Endothelial cell of umbilical vein (primary cell): ENCODE results near the gene SDK2. TPM values are rescaled to one million over a fixed set of nuclear protein-coding genes. Genes with fewer than 3 reads are reported as not detected.

Source experiments
- BruUV-seq: library from RNA; stranded (reverse); fragments of 400-500 nt; replicated peaks from 2 replicates; lab custom pipeline; 2021; lab: Mats Ljungman, UMichigan
- CTCF ChIA-PET: fragments of 300-600, 350-600 bp; sonication (Branson Sonifier 250); formaldehyde crosslinking; loops from one replicate; lab custom pipeline; 2021; ENCODE audit warnings: antibody characterized with exemption, inconsistent platforms; lab: Charles Lee
- POLR2A ChIA-PET: fragments of 300-600, 350-600 bp; sonication (Branson Sonifier 250); formaldehyde crosslinking; loops from one replicate; lab custom pipeline; 2021; ENCODE audit warnings: antibody characterized with exemption, inconsistent platforms; lab: Charles Lee
- DNase-seq: peaks from one replicate; pipeline ENCODE4 v3.0.0-alpha.2; 2011; ENCODE audit warnings: low read depth, low spot score
- FAIRE-seq: peaks from 2 replicates; lab custom pipeline; 2011; peaks lifted over from hg19 to GRCh38; lab: Jason Lieb, UNC
- H2AFZ ChIP-seq: 2 replicates; pipeline ENCODE4 v1.6.0; 2012; ENCODE audit warnings: low read depth, low read length, control low read depth, inconsistent platforms
- H3K27ac ChIP-seq: 2 replicates; pipeline ENCODE4 v1.5.1; 2011; ENCODE audit warnings: low read depth, mild to moderate bottlenecking, control low read depth, low read length, moderate library complexity; ENCODE audit not compliant: insufficient read depth
- H3K27me3 ChIP-seq, 2 experiments: 2 replicates each; pipeline versions ENCODE4 v1.6.0 to v1.6.1; 2011; ENCODE audit warnings: low read length in 2 of 2, mixed read lengths in 1 of 2; ENCODE audit not compliant: control insufficient read depth in 2 of 2, insufficient read depth in 2 of 2
- H3K36me3 ChIP-seq, 2 experiments: 2 replicates in 1 of 2; 3 replicates in 1 of 2; pipeline ENCODE4 v1.5.1; 2011; ENCODE audit warnings: low read length in 2 of 2, mild to moderate bottlenecking in 1 of 2, moderate library complexity in 1 of 2; ENCODE audit not compliant: control insufficient read depth in 2 of 2, insufficient read depth in 2 of 2; ENCODE audit errors: extremely low read depth in 1 of 2
- H3K4me1 ChIP-seq: 3 replicates; pipeline ENCODE4 v1.5.1; 2011; ENCODE audit warnings: mild to moderate bottlenecking, low read length; ENCODE audit not compliant: control insufficient read depth, insufficient read depth; ENCODE audit errors: extremely low read depth
- H3K4me2 ChIP-seq: 2 replicates; pipeline ENCODE4 v1.6.1; 2011; ENCODE audit warnings: low read length, control low read depth, mixed read lengths; ENCODE audit not compliant: insufficient read depth
- H3K4me3 ChIP-seq, 3 experiments: fragments of 200-600 bp in 1 of 3; sonication (generic), shearing (Covaris generic) in 1 of 3; replicated peaks in 1 of 3; 2 replicates each; pipeline ENCODE4 v1.5.1; 2011 to 2016; ENCODE audit warnings: control low read depth in 3 of 3, low read length in 3 of 3, mild to moderate bottlenecking in 2 of 3, inconsistent platforms in 1 of 3, low read depth in 1 of 3, moderate library complexity in 1 of 3; ENCODE audit not compliant: insufficient read depth in 1 of 3
- H3K79me2 ChIP-seq: 2 replicates; pipeline ENCODE4 v1.6.0; 2012; ENCODE audit warnings: low read length, inconsistent platforms; ENCODE audit not compliant: control insufficient read depth, insufficient read depth
- H3K9ac ChIP-seq: replicated peaks from 2 replicates; pipeline ENCODE3; 2011; ENCODE audit warnings: low read length, control low read depth; ENCODE audit not compliant: insufficient read depth; ENCODE audit errors: extremely low read depth
- H3K9me1 ChIP-seq: replicated peaks from 3 replicates; pipeline ENCODE4 v1.6.0; 2011; ENCODE audit warnings: mild to moderate bottlenecking, low read length; ENCODE audit not compliant: control insufficient read depth, insufficient read depth; ENCODE audit errors: extremely low read depth
- H3K9me3 ChIP-seq: replicated peaks from 2 replicates; pipeline ENCODE4 v1.5.1; 2012; ENCODE audit warnings: low read length, inconsistent platforms; ENCODE audit not compliant: control insufficient read depth, insufficient read depth
- H4K20me1 ChIP-seq: replicated peaks from 2 replicates; pipeline ENCODE3; 2011; ENCODE audit warnings: mild to moderate bottlenecking, low read length; ENCODE audit not compliant: control insufficient read depth, insufficient read depth; ENCODE audit errors: extremely low read depth
- EZH2 ChIP-seq: IDR thresholded peaks from 2 replicates; pipeline ENCODE4 v1.6.1; 2012; ENCODE audit warnings: borderline replicate concordance, low read depth, mild to moderate bottlenecking, moderate library complexity, low read length, inconsistent platforms; ENCODE audit not compliant: severe bottlenecking
- FOS ChIP-seq: IDR thresholded peaks from 2 replicates; pipeline ENCODE4 v1.6.1; 2011; ENCODE audit warnings: mild to moderate bottlenecking, low read length, moderate library complexity, borderline replicate concordance; ENCODE audit not compliant: insufficient read depth
- GATA2 ChIP-seq: IDR thresholded peaks from 2 replicates; pipeline ENCODE4 v1.7.0; 2011; ENCODE audit warnings: low read depth, mild to moderate bottlenecking, moderate library complexity, mixed read lengths, low read length; ENCODE audit not compliant: insufficient read length, insufficient read depth
- JUN ChIP-seq: IDR thresholded peaks from 2 replicates; pipeline ENCODE4 v1.6.1; 2011; ENCODE audit warnings: borderline replicate concordance, low read depth; ENCODE audit not compliant: insufficient read length, insufficient read depth
- MYC ChIP-seq: IDR thresholded peaks from one replicate; pipeline ENCODE4 v1.6.1; 2011; ENCODE audit warnings: mild to moderate bottlenecking, low read depth, low read length
- POLR2A ChIP-seq: IDR thresholded peaks from 2 replicates; pipeline ENCODE4 v1.6.1; 2012; ENCODE audit warnings: low read depth, mild to moderate bottlenecking, control low read depth, low read length
- POLR2AphosphoS5 ChIP-seq: IDR thresholded peaks from 2 replicates; pipeline ENCODE4 v1.6.1; 2012; ENCODE audit warnings: low read depth, mild to moderate bottlenecking, control low read depth, low read length, moderate library complexity; ENCODE audit not compliant: insufficient read depth
- dilution Hi-C: fragments of 300-500 bp; cut with MboI; formaldehyde crosslinking; loops from one replicate; pipeline ENCODE4 v1.15.0; 2019; ENCODE audit warnings: low sequenced_read_pairs; ENCODE audit not compliant: extremely low pct_ligation_motif_present
- intact Hi-C: fragments of 100-400 bp; cut with micrococcal nuclease; formaldehyde crosslinking; loops from one replicate; pipeline ENCODE4 v1.10.0; 2022
- polyA plus RNA-seq, 4 experiments: library from polyadenylated mRNA; depleted of rRNA in 3 of 4; stranded (reverse) in 3 of 4; unstranded in 1 of 4; fragments of >200 nt; gene quantifications; 2 replicates each; pipeline versions ENCODE4 v1.2.1 to v1.2.3, GENCODE V29; 2011 to 2012; ENCODE audit warnings: missing spikeins in 1 of 4
- total RNA-seq: library from RNA; stranded (reverse); gene quantifications from 2 replicates; pipeline ENCODE4 v1.2.3, GENCODE V29; 2021
- TF ChIP-seq, protein P1 (sequence below), 2 donors: IDR thresholded peaks; 1 replicate in 1 of 2; 2 replicates in 1 of 2; pipeline ENCODE4 v1.5.1; 2011; ENCODE audit warnings: low read length in 2 of 2, mild to moderate bottlenecking in 2 of 2, moderate library complexity in 2 of 2, control low read depth in 1 of 2, inconsistent platforms in 1 of 2, low read depth in 1 of 2; ENCODE audit not compliant: insufficient read depth in 1 of 2; ENCODE audit errors: extremely low read depth in 1 of 2
- TF ChIP-seq, protein P2 (sequence below): IDR thresholded peaks from 2 replicates; pipeline ENCODE4 v1.6.1; 2011; ENCODE audit not compliant: insufficient read depth, insufficient read length

SDK2 gene
- total and polyA plus RNA-seq, 2 donors (not counting 3 experiments of a cell fraction or from before 2014, with no cell fraction given), result not detected

DNA sequence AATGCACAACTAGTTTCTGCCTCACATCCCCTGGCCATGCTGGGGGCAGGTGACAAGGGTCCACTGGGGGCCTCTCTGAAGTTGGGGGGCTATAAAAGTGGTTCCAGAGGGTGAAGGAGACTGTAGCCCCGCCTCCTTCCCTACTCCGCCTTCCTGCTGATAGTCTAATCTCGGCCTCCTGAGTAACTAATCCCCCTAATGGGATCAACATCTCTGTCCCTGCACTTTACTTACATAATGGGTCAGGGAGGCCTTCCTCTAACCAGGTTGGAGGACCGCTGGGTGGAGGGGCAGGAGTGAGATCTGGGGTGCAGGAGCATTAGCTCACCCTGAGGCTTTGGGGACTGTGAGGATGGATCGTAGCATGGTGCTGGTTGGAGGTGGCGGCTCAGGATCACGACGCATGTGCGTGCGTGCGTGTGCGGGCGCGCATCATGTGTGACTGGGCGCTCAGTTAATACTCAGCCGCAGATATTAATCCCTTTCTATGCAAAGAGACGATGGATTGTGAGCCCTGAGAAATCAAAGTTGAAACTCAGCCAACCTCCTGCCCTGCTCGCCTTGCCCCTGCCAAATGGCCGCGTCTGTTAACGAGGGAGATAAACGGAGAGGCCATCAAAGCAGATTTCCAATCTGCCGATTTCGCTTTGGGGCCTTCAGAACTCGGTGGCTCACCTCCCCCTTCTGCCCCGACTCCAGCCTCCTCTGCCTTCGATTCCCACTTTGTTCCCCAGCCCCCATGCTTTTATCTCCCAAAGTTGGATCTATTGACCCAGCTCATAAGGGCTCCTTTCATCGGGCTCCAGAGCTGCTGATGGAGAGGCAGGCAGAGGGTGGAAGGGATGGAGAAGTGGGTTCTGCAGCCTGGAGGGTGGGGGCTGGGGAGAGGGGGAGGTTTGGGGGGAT is 107.3 kb downstream of the SDK2 start:
- POLR2A ChIA-PET, result no interaction called here

More for the DNA sequence above, 107.3 kb downstream of the SDK2 start:
- H3K9me3 ChIP-seq, result no peaks in the 10 kb centered on the region
- no peak overlapping the region for H3K4me2 ChIP-seq
- no peak for FAIRE-seq
- no peaks in the 10 kb centered on the region for H3K27me3 ChIP-seq
- no peak for DNase-seq
- BruUV-seq, result no TSS peak
- H2AFZ ChIP-seq, result no peak overlapping the region
- no peak for TF ChIP-seq GATA2
- TF ChIP-seq POLR2AphosphoS5, result no peak
- TF ChIP-seq, protein P1, sequence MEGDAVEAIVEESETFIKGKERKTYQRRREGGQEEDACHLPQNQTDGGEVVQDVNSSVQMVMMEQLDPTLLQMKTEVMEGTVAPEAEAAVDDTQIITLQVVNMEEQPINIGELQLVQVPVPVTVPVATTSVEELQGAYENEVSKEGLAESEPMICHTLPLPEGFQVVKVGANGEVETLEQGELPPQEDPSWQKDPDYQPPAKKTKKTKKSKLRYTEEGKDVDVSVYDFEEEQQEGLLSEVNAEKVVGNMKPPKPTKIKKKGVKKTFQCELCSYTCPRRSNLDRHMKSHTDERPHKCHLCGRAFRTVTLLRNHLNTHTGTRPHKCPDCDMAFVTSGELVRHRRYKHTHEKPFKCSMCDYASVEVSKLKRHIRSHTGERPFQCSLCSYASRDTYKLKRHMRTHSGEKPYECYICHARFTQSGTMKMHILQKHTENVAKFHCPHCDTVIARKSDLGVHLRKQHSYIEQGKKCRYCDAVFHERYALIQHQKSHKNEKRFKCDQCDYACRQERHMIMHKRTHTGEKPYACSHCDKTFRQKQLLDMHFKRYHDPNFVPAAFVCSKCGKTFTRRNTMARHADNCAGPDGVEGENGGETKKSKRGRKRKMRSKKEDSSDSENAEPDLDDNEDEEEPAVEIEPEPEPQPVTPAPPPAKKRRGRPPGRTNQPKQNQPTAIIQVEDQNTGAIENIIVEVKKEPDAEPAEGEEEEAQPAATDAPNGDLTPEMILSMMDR (IDR thresholded peaks at IDR 0.05; ENCODE audit: extremely low read depth in 1 of 2, insufficient read depth in 1 of 2, low read depth in 1 of 2, low read length in 2 of 2), result no peak
- TF ChIP-seq POLR2A, result no peak
- no peak for TF ChIP-seq JUN
- TF ChIP-seq, protein P2, sequence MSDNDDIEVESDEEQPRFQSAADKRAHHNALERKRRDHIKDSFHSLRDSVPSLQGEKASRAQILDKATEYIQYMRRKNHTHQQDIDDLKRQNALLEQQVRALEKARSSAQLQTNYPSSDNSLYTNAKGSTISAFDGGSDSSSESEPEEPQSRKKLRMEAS, result no peak
- no peak for TF ChIP-seq MYC
- no peak for TF ChIP-seq EZH2
- no peak for TF ChIP-seq FOS
- intact Hi-C loops (no loop called here), dilution Hi-C loops (no loop called here)
- H3K9ac ChIP-seq, result no peak overlapping the region
- no peaks in the 10 kb centered on the region for H3K36me3 ChIP-seq
- H3K27ac ChIP-seq, result no peak overlapping the region
- no peaks in the 10 kb centered on the region for H3K4me1 ChIP-seq
- no peaks in the 10 kb centered on the region for H3K79me2 ChIP-seq
- H3K4me3 ChIP-seq, result no peak overlapping the region
- CTCF ChIA-PET, result no interaction called here
- H4K20me1 ChIP-seq, result no peaks in the 10 kb centered on the region
- H3K9me1 ChIP-seq, result no peaks in the 10 kb centered on the region
